ENCODE measurements around the gene NEO1. TPM values are rescaled to one million over a fixed set of nuclear protein-coding genes. Genes with fewer than 3 reads are reported as not detected.

NEO1 gene
- total RNA-seq, 1 experiment from 2014 or later: 41.8 TPM

GRCh38 chr15:73324496-73325170, 272.4 kb downstream of the NEO1 start:
- Histone ChIP-seq H3K27ac (ENCODE audit: insufficient read length, low read depth, low read length) (no peak overlapping the region), H2BK20ac (ENCODE audit: low read depth, low read length, poor library complexity, severe bottlenecking) (no peak overlapping the region), H4K91ac (ENCODE audit: insufficient read length, low read depth, low read length) (no peak overlapping the region), H2BK15ac (ENCODE audit: low read depth, low read length) (no peak overlapping the region), H3K14ac (ENCODE audit: insufficient read depth, low read length) (no peak overlapping the region), H2BK12ac (ENCODE audit: insufficient read length, low read depth, low read length) (no peak overlapping the region), H2AFZ (ENCODE audit: low read length) (no peak overlapping the region), H3K18ac (ENCODE audit: insufficient read length, low read depth, low read length) (no peak overlapping the region), H3K9me3 (ENCODE audit: control insufficient read depth, low read depth, low read length) (no peaks in the 10 kb centered on the region), H2BK120ac (ENCODE audit: low read depth, low read length, poor library complexity, severe bottlenecking) (no peak overlapping the region), H3K56ac (ENCODE audit: insufficient read length, low read depth, low read length) (no peak overlapping the region), H3K79me2 (ENCODE audit: insufficient read depth, low read length) (no peaks in the 10 kb centered on the region), H4K8ac (replicated peaks; ENCODE audit: insufficient read length, low read depth, low read length) (no peak overlapping the region), H2BK5ac (ENCODE audit: insufficient read length, low read length) (no peak overlapping the region), H4K20me1 (ENCODE audit: control insufficient read depth, insufficient read depth, insufficient read length) (no peaks in the 10 kb centered on the region), H2AK5ac (ENCODE audit: insufficient read length, low read length) (no peak overlapping the region), H4K5ac (ENCODE audit: insufficient read length, low read depth, low read length) (no peak overlapping the region), H3K4me1 (ENCODE audit: insufficient read depth, low read length) (no peaks in the 10 kb centered on the region), H3K27me3 (ENCODE audit: insufficient read depth, low read length) (no peaks in the 10 kb centered on the region), H3K23ac (ENCODE audit: insufficient read length, low read depth, low read length) (no peak overlapping the region), H3K9ac (ENCODE audit: extremely low read depth, insufficient read length, low read length) (no peak overlapping the region), H3K4ac (ENCODE audit: low read depth, low read length) (no peak overlapping the region), H3K79me1 (ENCODE audit: insufficient read depth, low read depth, low read length, poor library complexity, severe bottlenecking) (no peaks in the 10 kb centered on the region), H3K4me2 (ENCODE audit: insufficient read depth, insufficient read length, low read length) (no peak overlapping the region), H3K23me2 (ENCODE audit: insufficient read length, low read depth, low read length, poor library complexity, severe bottlenecking) (peaks cover 3% of the 10 kb centered on the region), H3T11ph (ENCODE audit: low read length) (no peak overlapping the region)
- Mint-ChIP-seq H3K9me3 (no peaks in the 10 kb centered on the region; a peak in 1 of 5 replicates), H3K27ac (no peak overlapping the region), H3K36me3 (ENCODE audit: insufficient read depth in 1 of 3, low read depth in 3 of 3) (peaks cover 13 to 43% (median 31%) of the 10 kb centered on the region in 3 experiments), H3K4me1 (peaks cover under 1 to 4% of the 10 kb centered on the region in 2 experiments; a peak in 2 of 4 replicates), H3K4me3 (no peak overlapping the region), H3K27me3 (ENCODE audit: low read depth) (no peaks in the 10 kb centered on the region; the same call in 1 of the 2 replicates)
- no CpG with 5 or more reads among the region's 16 CpGs for WGBS (ENCODE audit: extremely low coverage, insufficient read length, low lambda C conversion rate)
- no peak for TF ChIP-seq CTCF (conservative IDR thresholded peaks at IDR 0.05)
- no peak for DNase-seq

All from H9 (cell line).